IMR-90 (cell line): ENCODE data around the gene CYYR1. TPM values are rescaled to one million over a fixed set of nuclear protein-coding genes. Genes with fewer than 3 reads are reported as not detected.

Experiments
- ATAC-seq: fragments of 200-7000 bp; cut with Tn5 transposase; 2 replicates; pipeline ENCODE4 v1.9.1; 2020; ENCODE audit warnings: low read depth, mild to moderate bottlenecking, moderate library complexity
- BruUV-seq: library from RNA; stranded (reverse); fragments of 400-500 nt; replicated peaks from 2 replicates; lab custom pipeline; 2021; lab: Mats Ljungman, UMichigan
- CTCF ChIA-PET: fragments of 300-600 bp; formaldehyde crosslinking; extraction: SDS; loops from one replicate; lab custom pipeline; 2021; ENCODE audit warnings: antibody characterized with exemption; lab: Yijun Ruan, JAX
- POLR2A ChIA-PET: fragments of 300-600 bp; sonication (Branson Sonifier 250); formaldehyde crosslinking; loops from one replicate; lab custom pipeline; 2022; ENCODE audit warnings: antibody characterized with exemption; ENCODE audit not compliant: unreplicated experiment; lab: Charles Lee
- DNase-seq: peaks from one replicate; pipeline ENCODE4 v3.0.0; 2013
- H2AFZ ChIP-seq: replicated peaks from 2 replicates; pipeline ENCODE3; 2013; ENCODE audit warnings: low read length, mild to moderate bottlenecking; ENCODE audit not compliant: poor library complexity
- H2AK5ac ChIP-seq: 2 replicates; pipeline ENCODE4 v1.6.1; 2013; ENCODE audit warnings: low read depth, low read length, inconsistent platforms
- H2AK9ac ChIP-seq: replicated peaks from 2 replicates; pipeline ENCODE3; 2013; ENCODE audit warnings: mild to moderate bottlenecking, low read depth, low read length, moderate library complexity; ENCODE audit not compliant: poor library complexity
- H2BK120ac ChIP-seq: 2 replicates; pipeline ENCODE4 v1.6.1; 2013; ENCODE audit warnings: low read depth, low read length, inconsistent platforms
- H2BK15ac ChIP-seq: 3 replicates; pipeline ENCODE4 v1.6.1; 2013; ENCODE audit warnings: low read depth, low read length, inconsistent platforms
- H2BK20ac ChIP-seq: 2 replicates; pipeline ENCODE4 v1.6.1; 2013; ENCODE audit warnings: low read depth, mild to moderate bottlenecking, inconsistent platforms, low read length, moderate library complexity
- H2BK5ac ChIP-seq: 2 replicates; pipeline ENCODE4 v1.6.1; 2013; ENCODE audit warnings: mild to moderate bottlenecking, low read depth, low read length, inconsistent platforms; ENCODE audit not compliant: poor library complexity, severe bottlenecking
- H3K14ac ChIP-seq: replicated peaks from 2 replicates; pipeline ENCODE4 v1.6.1; 2013; ENCODE audit warnings: low read depth, low read length, inconsistent platforms
- H3K18ac ChIP-seq: 2 replicates; pipeline ENCODE4 v1.6.1; 2013; ENCODE audit warnings: low read depth, low read length, control low read depth
- H3K23ac ChIP-seq: 2 replicates; pipeline ENCODE4 v1.6.1; 2013; ENCODE audit warnings: low read depth, low read length, inconsistent platforms
- H3K27ac ChIP-seq: 2 replicates; pipeline ENCODE4 v1.5.1; 2013; ENCODE audit warnings: mild to moderate bottlenecking, control low read depth, low read length; ENCODE audit not compliant: insufficient read depth
- H3K27me3 ChIP-seq: 2 replicates; pipeline ENCODE4 v1.6.1; 2013; ENCODE audit warnings: low read length; ENCODE audit not compliant: control insufficient read depth, insufficient read depth
- H3K36me3 ChIP-seq: 2 replicates; pipeline ENCODE4 v1.6.1; 2013; ENCODE audit warnings: low read length, mixed read lengths; ENCODE audit not compliant: control insufficient read depth, insufficient read depth
- H3K4ac ChIP-seq: 2 replicates; pipeline ENCODE4 v1.6.1; 2013; ENCODE audit warnings: low read depth, low read length, inconsistent platforms
- H3K4me1 ChIP-seq: 2 replicates; pipeline ENCODE4 v1.6.1; 2013; ENCODE audit warnings: low read length, mixed read lengths; ENCODE audit not compliant: control insufficient read depth, insufficient read depth
- H3K4me2 ChIP-seq: 2 replicates; pipeline ENCODE4 v1.6.1; 2013; ENCODE audit warnings: low read depth, mild to moderate bottlenecking, control low read depth, low read length, moderate library complexity
- H3K4me3 ChIP-seq: 2 replicates; pipeline ENCODE4 v1.5.1; 2013; ENCODE audit warnings: low read depth, mild to moderate bottlenecking, control low read depth, low read length, moderate library complexity; ENCODE audit not compliant: insufficient read depth
- H3K56ac ChIP-seq: 2 replicates; pipeline ENCODE4 v1.6.1; 2013; ENCODE audit warnings: low read length, inconsistent platforms; ENCODE audit not compliant: insufficient read depth; ENCODE audit errors: extremely low read depth
- H3K79me1 ChIP-seq, 2 experiments: 2 replicates each; pipeline ENCODE4 v1.6.1; 2013; ENCODE audit warnings: low read length in 2 of 2, inconsistent platforms in 1 of 2, low read depth in 1 of 2
- H3K9ac ChIP-seq: 2 replicates; pipeline ENCODE4 v1.6.1; 2013; ENCODE audit warnings: low read depth, low read length, control low read depth
- H3K9me1 ChIP-seq: 2 replicates; pipeline ENCODE4 v1.6.1; 2013; ENCODE audit warnings: low read length, inconsistent platforms; ENCODE audit not compliant: insufficient read depth
- H3K9me3 ChIP-seq: 2 replicates; pipeline ENCODE4 v1.6.1; 2013; ENCODE audit warnings: low read length; ENCODE audit not compliant: control insufficient read depth, insufficient read depth
- H4K20me1 ChIP-seq: 2 replicates; pipeline ENCODE4 v1.6.1; 2013; ENCODE audit warnings: low read length, inconsistent platforms; ENCODE audit not compliant: insufficient read depth
- H4K5ac ChIP-seq: 2 replicates; pipeline ENCODE4 v1.6.1; 2013; ENCODE audit warnings: mild to moderate bottlenecking, low read depth, low read length, control low read depth
- H4K8ac ChIP-seq, 2 experiments: 2 replicates each; pipeline ENCODE4 v1.6.1; 2013; ENCODE audit warnings: low read depth in 2 of 2, low read length in 2 of 2, control low read depth in 1 of 2, inconsistent platforms in 1 of 2
- H4K91ac ChIP-seq: 2 replicates; pipeline ENCODE4 v1.6.1; 2013; ENCODE audit warnings: low read depth, low read length, inconsistent platforms; ENCODE audit not compliant: insufficient read depth
- BHLHE40 ChIP-seq: fragments of 150-350 bp; IDR thresholded peaks from 2 replicates; pipeline ENCODE4 v1.6.1; 2016; ENCODE audit warnings: mild to moderate bottlenecking, low read depth, low read length
- CEBPB ChIP-seq: IDR thresholded peaks from 2 replicates; pipeline ENCODE4 v1.6.1; 2012; ENCODE audit warnings: low read depth, low read length, improper control_type of control experiment
- CHD1 ChIP-seq: IDR thresholded peaks from 2 replicates; pipeline ENCODE4 v1.6.1; 2012; ENCODE audit warnings: low read depth, low read length, improper control_type of control experiment
- FOS ChIP-seq: fragments of 150-350 bp; IDR thresholded peaks from 2 replicates; pipeline ENCODE4 v1.6.1; 2016; ENCODE audit warnings: low read depth, low read length
- MAFK ChIP-seq: IDR thresholded peaks from 2 replicates; pipeline ENCODE4 v1.6.1; 2012; ENCODE audit warnings: low read depth, low read length, improper control_type of control experiment
- MAZ ChIP-seq: IDR thresholded peaks from 2 replicates; pipeline ENCODE4 v1.6.1; 2012; ENCODE audit warnings: low read depth, mild to moderate bottlenecking, low read length, improper control_type of control experiment, moderate library complexity, borderline replicate concordance
- MXI1 ChIP-seq: IDR thresholded peaks from 2 replicates; pipeline ENCODE4 v1.6.1; 2012; ENCODE audit warnings: low read depth, mild to moderate bottlenecking, low read length, moderate library complexity, borderline replicate concordance
- NFE2L2 ChIP-seq: fragments of 150-350 bp; IDR thresholded peaks from 2 replicates; pipeline ENCODE4 v1.6.1; 2016; ENCODE audit warnings: low read depth, mild to moderate bottlenecking, low read length
- POLR2A ChIP-seq: IDR thresholded peaks from 2 replicates; pipeline ENCODE4 v1.6.1; 2012; ENCODE audit warnings: mild to moderate bottlenecking, low read depth, low read length
- RAD21 ChIP-seq: IDR thresholded peaks from 2 replicates; pipeline ENCODE4 v1.6.1; 2012; ENCODE audit warnings: low read length, improper control_type of control experiment
- RCOR1 ChIP-seq: IDR thresholded peaks from 2 replicates; pipeline ENCODE4 v1.6.1; 2012; ENCODE audit warnings: mild to moderate bottlenecking, low read length, improper control_type of control experiment; ENCODE audit not compliant: insufficient replicate concordance
- RFX5 ChIP-seq: IDR thresholded peaks from 2 replicates; pipeline ENCODE4 v1.8.0; 2012; ENCODE audit warnings: low read depth, mild to moderate bottlenecking, low read length, moderate library complexity
- SMC3 ChIP-seq: fragments of 150-350 bp; IDR thresholded peaks from 2 replicates; pipeline ENCODE4 v1.6.1; 2016; ENCODE audit warnings: low read depth, mild to moderate bottlenecking, antibody characterized with exemption, low read length, moderate library complexity
- WGBS, 2 experiments: methylation state at CpG; one replicate each; pipeline versions ENCODE4 v1.1.5 to v1.1.7; 2013; ENCODE audit warnings: missing lambda C conversion rate in 2 of 2; ENCODE audit not compliant: insufficient read length in 1 of 2; ENCODE audit errors: extremely low coverage in 2 of 2; 5-methylcytosine and 5-hydroxymethylcytosine counted together
- dilution Hi-C: fragments of 300-500 bp; cut with HindIII; formaldehyde crosslinking; loops from one replicate; pipeline ENCODE4 v1.14.3; 2018; ENCODE audit warnings: low sequenced_read_pairs; ENCODE audit not compliant: unreplicated experiment
- in situ Hi-C: fragments of 300-500 bp; cut with MboI; formaldehyde crosslinking; loops from 3 replicates; pipeline ENCODE4 v1.14.3; 2019; ENCODE audit warnings: low sequenced_read_pairs, inconsistent platforms, mixed read lengths
- intact Hi-C: fragments of 100-400 bp; cut with micrococcal nuclease; formaldehyde crosslinking; loops from 2 replicates; pipeline ENCODE4 v1.10.0; 2022
- polyA plus RNA-seq, 3 experiments: library from polyadenylated mRNA; depleted of rRNA; stranded (reverse); fragments of >200 nt; gene quantifications; 2 replicates each; pipeline ENCODE4 v1.2.3, GENCODE V29; 2012; ENCODE audit warnings: low replicate concordance in 1 of 3
- total RNA-seq: library from RNA; depleted of rRNA; stranded (reverse); fragments of >200 nt; gene quantifications from 2 replicates; pipeline ENCODE4 v1.2.3, GENCODE V29; 2012
- TF ChIP-seq, protein P1 (sequence below): conservative IDR thresholded peaks from 2 replicates; pipeline ENCODE4 v1.5.1; 2012; ENCODE audit warnings: mild to moderate bottlenecking, low read depth, low read length, improper control_type of control experiment
- TF ChIP-seq, protein P2 (sequence below): fragments of 150-350 bp; IDR thresholded peaks from 2 replicates; pipeline ENCODE4 v1.6.1; 2017; ENCODE audit warnings: mild to moderate bottlenecking, antibody characterized with exemption, low read length, low read depth
- TF ChIP-seq, protein P3 (sequence below): fragments of 150-350 bp; IDR thresholded peaks from 2 replicates; pipeline ENCODE4 v1.6.1; 2016; ENCODE audit warnings: low read depth, mild to moderate bottlenecking, low read length, moderate library complexity, borderline replicate concordance

The CYYR1 gene
- total and polyA plus RNA-seq, 2 of the 4 experiments (the other 2 are of a cell fraction): not detected

DNA sequence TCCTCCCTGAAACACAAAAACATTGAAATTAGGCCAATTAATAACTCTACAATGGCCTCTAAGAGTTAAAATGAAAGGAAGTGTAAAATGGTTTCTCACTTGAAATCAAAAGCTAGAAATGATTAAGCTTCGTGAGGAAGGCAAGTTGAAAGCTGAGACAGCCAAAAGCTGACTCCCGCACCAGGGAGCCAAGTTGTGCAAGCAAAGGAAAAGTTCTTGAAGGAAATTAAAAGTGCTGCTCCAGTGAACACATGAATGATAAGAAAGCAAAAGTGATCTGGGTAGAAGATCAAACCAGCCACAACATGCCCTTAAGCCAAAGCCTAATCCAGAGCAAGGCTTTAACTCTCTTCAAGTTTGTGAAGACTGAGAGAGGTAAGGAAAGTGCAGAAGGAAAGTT is 22.8 kb downstream of the CYYR1 start:
- no peak for ATAC-seq
- CTCF ChIA-PET: no interaction called here
- in situ Hi-C loops: no loop called here

More for the DNA sequence above, 22.8 kb downstream of the CYYR1 start:
- Histone ChIP-seq H4K5ac (no peak overlapping the region), H3K9me3 (no peaks in the 10 kb centered on the region), H3K56ac (no peak overlapping the region), H3K14ac (no peak overlapping the region), H4K20me1 (no peaks in the 10 kb centered on the region), H2BK20ac (no peak overlapping the region), H3K36me3 (no peaks in the 10 kb centered on the region), H2AFZ (no peak overlapping the region), H3K4me3 (no peak overlapping the region), H3K4ac (no peak overlapping the region), H2AK9ac (no peak overlapping the region), H3K4me1 (no peaks in the 10 kb centered on the region), H3K4me2 (no peak overlapping the region), H2BK5ac (no peak overlapping the region), H2BK120ac (no peak overlapping the region), H3K9me1 (no peaks in the 10 kb centered on the region), H2AK5ac (no peak overlapping the region), H3K9ac (no peak overlapping the region), H3K79me1 (no peaks in the 10 kb centered on the region), H3K23ac (no peak overlapping the region), H4K91ac (no peak overlapping the region), H3K27ac (no peak overlapping the region), H2BK15ac (no peak overlapping the region), H3K27me3 (no peaks in the 10 kb centered on the region), H3K18ac (no peak overlapping the region), H4K8ac (no peak overlapping the region)
- intact Hi-C loops (no loop called here), dilution Hi-C loops (no loop called here)
- no CpG with 5 or more reads among the region's 2 CpGs for WGBS, 2 experiments
- POLR2A ChIA-PET: interaction anchor here (0.6 kb wide), 1 partner anchor 21 kb away, joined by 3 read pairs; no protein-coding TSS in a partner anchor
- no peak for TF ChIP-seq MXI1
- no peak for TF ChIP-seq CEBPB
- TF ChIP-seq MAZ: no peak
- no peak for TF ChIP-seq NFE2L2
- no peak for TF ChIP-seq FOS
- TF ChIP-seq BHLHE40: no peak
- no peak for TF ChIP-seq MAFK
- TF ChIP-seq, protein P1, sequence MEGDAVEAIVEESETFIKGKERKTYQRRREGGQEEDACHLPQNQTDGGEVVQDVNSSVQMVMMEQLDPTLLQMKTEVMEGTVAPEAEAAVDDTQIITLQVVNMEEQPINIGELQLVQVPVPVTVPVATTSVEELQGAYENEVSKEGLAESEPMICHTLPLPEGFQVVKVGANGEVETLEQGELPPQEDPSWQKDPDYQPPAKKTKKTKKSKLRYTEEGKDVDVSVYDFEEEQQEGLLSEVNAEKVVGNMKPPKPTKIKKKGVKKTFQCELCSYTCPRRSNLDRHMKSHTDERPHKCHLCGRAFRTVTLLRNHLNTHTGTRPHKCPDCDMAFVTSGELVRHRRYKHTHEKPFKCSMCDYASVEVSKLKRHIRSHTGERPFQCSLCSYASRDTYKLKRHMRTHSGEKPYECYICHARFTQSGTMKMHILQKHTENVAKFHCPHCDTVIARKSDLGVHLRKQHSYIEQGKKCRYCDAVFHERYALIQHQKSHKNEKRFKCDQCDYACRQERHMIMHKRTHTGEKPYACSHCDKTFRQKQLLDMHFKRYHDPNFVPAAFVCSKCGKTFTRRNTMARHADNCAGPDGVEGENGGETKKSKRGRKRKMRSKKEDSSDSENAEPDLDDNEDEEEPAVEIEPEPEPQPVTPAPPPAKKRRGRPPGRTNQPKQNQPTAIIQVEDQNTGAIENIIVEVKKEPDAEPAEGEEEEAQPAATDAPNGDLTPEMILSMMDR: no peak
- TF ChIP-seq RAD21: no peak
- no peak for TF ChIP-seq RFX5
- TF ChIP-seq, protein P2, sequence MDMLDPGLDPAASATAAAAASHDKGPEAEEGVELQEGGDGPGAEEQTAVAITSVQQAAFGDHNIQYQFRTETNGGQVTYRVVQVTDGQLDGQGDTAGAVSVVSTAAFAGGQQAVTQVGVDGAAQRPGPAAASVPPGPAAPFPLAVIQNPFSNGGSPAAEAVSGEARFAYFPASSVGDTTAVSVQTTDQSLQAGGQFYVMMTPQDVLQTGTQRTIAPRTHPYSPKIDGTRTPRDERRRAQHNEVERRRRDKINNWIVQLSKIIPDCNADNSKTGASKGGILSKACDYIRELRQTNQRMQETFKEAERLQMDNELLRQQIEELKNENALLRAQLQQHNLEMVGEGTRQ: no peak
- TF ChIP-seq, protein P3, sequence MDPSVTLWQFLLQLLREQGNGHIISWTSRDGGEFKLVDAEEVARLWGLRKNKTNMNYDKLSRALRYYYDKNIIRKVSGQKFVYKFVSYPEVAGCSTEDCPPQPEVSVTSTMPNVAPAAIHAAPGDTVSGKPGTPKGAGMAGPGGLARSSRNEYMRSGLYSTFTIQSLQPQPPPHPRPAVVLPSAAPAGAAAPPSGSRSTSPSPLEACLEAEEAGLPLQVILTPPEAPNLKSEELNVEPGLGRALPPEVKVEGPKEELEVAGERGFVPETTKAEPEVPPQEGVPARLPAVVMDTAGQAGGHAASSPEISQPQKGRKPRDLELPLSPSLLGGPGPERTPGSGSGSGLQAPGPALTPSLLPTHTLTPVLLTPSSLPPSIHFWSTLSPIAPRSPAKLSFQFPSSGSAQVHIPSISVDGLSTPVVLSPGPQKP: no peak
- no peak for TF ChIP-seq POLR2A
- no peak for TF ChIP-seq CHD1
- TF ChIP-seq SMC3: no peak
- TF ChIP-seq RCOR1: no peak
- no TSS peak for BruUV-seq
- DNase-seq: no peak
